Large intestine (tissue), 3 donors: ENCODE measurements around the gene IPO5. TPM values are rescaled to one million over a fixed set of nuclear protein-coding genes. Genes with fewer than 3 reads are reported as not detected.

Experiments used
- DNase-seq, 2 donors: peaks; one replicate each; pipeline versions ENCODE4 v3.0.0 to v3.0.0-alpha.2; 2013
- H3K27ac ChIP-seq: one replicate; pipeline ENCODE4 v1.5.1; 2013; ENCODE audit warnings: low read length
- H3K27me3 ChIP-seq: 2 replicates; pipeline ENCODE4 v1.6.1; 2013; ENCODE audit warnings: low read length; ENCODE audit not compliant: control insufficient read depth, insufficient read depth
- H3K36me3 ChIP-seq: 2 replicates; pipeline ENCODE4 v1.6.1; 2013; ENCODE audit warnings: low read length; ENCODE audit not compliant: control insufficient read depth, insufficient read depth
- H3K4me1 ChIP-seq: one replicate; pipeline ENCODE4 v1.6.1; 2013; ENCODE audit warnings: low read length; ENCODE audit not compliant: control insufficient read depth, insufficient read depth
- H3K4me3 ChIP-seq: one replicate; pipeline ENCODE4 v1.5.1; 2013; ENCODE audit warnings: low read length
- H3K9me3 ChIP-seq: one replicate; pipeline ENCODE4 v1.6.1; 2013; ENCODE audit warnings: mild to moderate bottlenecking, low read depth, low read length, moderate library complexity; ENCODE audit not compliant: control insufficient read depth
- WGBS: methylation state at CpG from one replicate; pipeline ENCODE4 v1.1.5; 2013; ENCODE audit warnings: low lambda C conversion rate; ENCODE audit not compliant: insufficient coverage; 5-methylcytosine and 5-hydroxymethylcytosine counted together
- polyA plus RNA-seq: library from polyadenylated mRNA; unstranded; fragments of 120-200 nt; gene quantifications from one replicate; pipeline ENCODE4 v1.2.1, GENCODE V29; 2013

Gene IPO5
- polyA plus RNA-seq, 1 donor: 108 TPM

DNA sequence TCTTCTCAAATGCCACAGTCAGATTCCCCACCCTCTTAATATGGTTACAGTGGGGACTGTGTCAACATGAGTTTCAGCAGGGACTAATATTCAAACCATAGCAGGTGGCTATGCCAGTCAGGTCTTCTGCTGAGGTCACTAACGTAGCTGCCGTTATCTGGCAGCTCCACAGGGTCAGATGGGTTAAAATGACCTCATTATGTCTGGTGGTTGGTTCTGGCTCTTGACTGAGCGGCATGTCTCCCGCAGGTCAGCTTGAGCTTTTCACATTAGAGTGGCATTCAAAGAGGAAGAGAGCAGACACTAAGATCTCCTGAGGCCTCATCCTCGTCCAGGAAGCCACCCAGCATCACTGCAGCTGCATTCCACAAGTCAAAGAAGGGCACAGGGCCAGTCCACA, 21.4 kb upstream of the IPO5 start:
- no CpG with 5 or more reads among the region's 5 CpGs for WGBS
- no peak for DNase-seq

DNA sequence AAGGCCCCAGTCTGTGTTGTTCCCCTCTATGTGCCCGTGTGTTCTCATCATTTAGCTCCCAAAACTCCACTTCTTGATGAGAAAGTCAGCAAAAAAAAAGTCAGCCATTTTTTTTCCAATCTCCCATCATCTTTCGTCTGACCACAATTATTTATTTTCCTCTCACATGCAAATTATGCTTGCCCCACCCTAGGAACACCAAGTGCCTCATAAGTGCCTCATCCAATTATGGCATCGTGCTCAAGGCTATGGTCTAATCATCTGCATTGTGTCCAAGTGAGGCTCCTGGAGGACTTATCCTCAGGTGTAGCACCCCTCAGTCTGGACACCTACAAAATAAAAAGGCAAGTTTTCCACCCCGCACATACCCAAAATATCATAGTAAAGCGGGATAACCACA, 20.8 kb upstream of the IPO5 start:
- no peak for DNase-seq
- H3K36me3 ChIP-seq: no peaks in the 10 kb centered on the region
- WGBS: 83% methylated on average over 1 of the region's 5 CpGs
- no peaks in the 10 kb centered on the region for H3K27me3 ChIP-seq
- H3K4me3 ChIP-seq: no peak overlapping the region
- no peaks in the 10 kb centered on the region for H3K4me1 ChIP-seq
- no peak overlapping the region for H3K27ac ChIP-seq
- H3K9me3 ChIP-seq: no peaks in the 10 kb centered on the region

More for the DNA sequence above, 21.4 kb upstream of the IPO5 start:
- Histone ChIP-seq H3K36me3 (no peaks in the 10 kb centered on the region), H3K9me3 (no peaks in the 10 kb centered on the region), H3K27me3 (no peaks in the 10 kb centered on the region), H3K27ac (no peak overlapping the region), H3K4me1 (no peaks in the 10 kb centered on the region), H3K4me3 (no peak overlapping the region)

DNA sequence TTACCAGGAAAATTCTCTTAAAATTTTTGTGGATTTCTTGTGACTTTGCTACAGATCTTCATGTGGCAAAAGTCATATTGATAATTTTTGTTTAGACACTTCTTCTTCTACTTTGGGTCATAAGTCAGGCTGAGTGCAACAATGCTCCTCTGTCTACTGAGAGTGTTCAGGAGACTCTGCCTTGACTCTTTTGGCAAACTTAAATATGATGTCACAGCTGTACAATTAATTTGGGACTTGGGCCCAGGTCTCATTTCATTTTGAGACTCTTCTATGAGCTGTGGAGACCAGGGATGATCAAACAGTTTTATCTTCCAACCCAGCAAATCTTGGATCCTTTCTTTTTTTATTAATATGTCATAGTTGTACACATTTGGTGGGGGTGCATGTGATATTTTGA, 19.7 kb upstream of the IPO5 start:
- H3K27ac ChIP-seq: no peak overlapping the region
- DNase-seq: no peak
- H3K4me3 ChIP-seq: no peak overlapping the region
- no peaks in the 10 kb centered on the region for H3K27me3 ChIP-seq
- no peaks in the 10 kb centered on the region for H3K36me3 ChIP-seq
- H3K4me1 ChIP-seq: no peaks in the 10 kb centered on the region
- no peaks in the 10 kb centered on the region for H3K9me3 ChIP-seq

DNA sequence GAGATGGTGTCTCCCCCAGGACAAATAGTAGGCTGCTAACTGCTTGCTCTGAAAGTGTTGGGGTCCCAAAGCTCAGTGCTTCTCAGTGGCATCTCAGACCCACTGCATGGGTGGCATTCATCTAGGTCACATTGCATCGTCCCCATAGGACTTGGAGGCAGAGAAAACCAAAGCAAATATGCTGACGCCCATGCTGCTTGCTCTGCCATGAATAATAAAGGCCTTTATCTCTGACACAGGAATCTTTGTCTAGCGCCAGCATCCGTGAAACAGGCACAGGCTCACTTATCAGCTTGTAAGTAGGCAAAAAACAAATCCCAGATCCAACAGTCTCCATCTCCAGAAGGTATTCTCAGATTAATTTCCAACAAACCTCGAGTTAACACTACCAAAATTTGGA, 18.9 kb upstream of the IPO5 start:
- no peaks in the 10 kb centered on the region for H3K9me3 ChIP-seq
- no CpG with 5 or more reads among the region's 5 CpGs for WGBS
- H3K36me3 ChIP-seq: no peaks in the 10 kb centered on the region
- DNase-seq: no peak
- H3K27me3 ChIP-seq: no peaks in the 10 kb centered on the region
- H3K4me1 ChIP-seq: no peaks in the 10 kb centered on the region
- no peak overlapping the region for H3K27ac ChIP-seq
- no peak overlapping the region for H3K4me3 ChIP-seq

DNA sequence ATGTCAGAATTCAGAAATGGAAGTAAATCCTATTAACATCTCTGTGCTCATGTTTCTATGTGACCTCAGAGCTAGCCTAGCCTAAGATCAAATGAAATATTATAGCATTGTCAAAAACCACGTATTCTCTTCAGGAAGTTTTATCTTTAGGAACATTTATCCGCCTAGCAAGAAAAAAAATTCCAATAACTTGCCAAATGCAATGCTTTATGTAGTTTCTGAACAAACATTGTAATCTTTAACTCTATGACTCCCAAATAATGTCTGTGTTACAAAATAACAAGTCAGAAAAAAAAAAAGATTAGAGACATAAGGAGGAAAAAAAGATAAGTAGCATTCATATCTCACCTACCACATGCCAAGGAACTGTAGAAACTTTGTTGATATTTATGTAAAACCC, 18.4 kb upstream of the IPO5 start:
- no peak overlapping the region for H3K4me3 ChIP-seq
- no peaks in the 10 kb centered on the region for H3K27me3 ChIP-seq
- no peaks in the 10 kb centered on the region for H3K9me3 ChIP-seq
- H3K27ac ChIP-seq: no peak overlapping the region
- WGBS: 29% methylated on average over 1 of the region's 2 CpGs
- no peaks in the 10 kb centered on the region for H3K36me3 ChIP-seq
- no peaks in the 10 kb centered on the region for H3K4me1 ChIP-seq
- no peak for DNase-seq

DNA sequence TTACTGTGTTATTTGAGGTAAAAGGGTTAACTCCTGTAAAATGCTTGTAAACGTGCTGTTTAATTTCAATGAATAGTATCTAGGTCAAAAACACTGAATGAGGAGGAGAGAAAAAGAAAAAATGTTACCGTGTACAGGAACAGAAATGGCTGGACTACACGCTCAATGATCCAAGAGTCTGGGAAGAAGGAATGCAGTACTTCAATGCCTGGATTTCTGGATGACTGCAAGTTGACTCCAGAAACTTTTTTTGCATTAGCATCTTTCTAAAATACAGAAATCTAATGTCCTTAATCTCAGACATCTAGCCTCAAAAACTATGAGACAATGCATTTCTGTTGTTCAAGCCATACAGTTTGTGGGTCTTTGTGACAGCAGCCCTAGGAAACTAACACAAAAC, 17.4 kb upstream of the IPO5 start:
- H3K4me3 ChIP-seq: no peak overlapping the region
- no peak for DNase-seq
- 90% methylated on average over 2 of the region's 3 CpGs for WGBS
- no peaks in the 10 kb centered on the region for H3K36me3 ChIP-seq
- H3K27me3 ChIP-seq: no peaks in the 10 kb centered on the region
- no peaks in the 10 kb centered on the region for H3K4me1 ChIP-seq
- no peaks in the 10 kb centered on the region for H3K9me3 ChIP-seq
- no peak overlapping the region for H3K27ac ChIP-seq

DNA sequence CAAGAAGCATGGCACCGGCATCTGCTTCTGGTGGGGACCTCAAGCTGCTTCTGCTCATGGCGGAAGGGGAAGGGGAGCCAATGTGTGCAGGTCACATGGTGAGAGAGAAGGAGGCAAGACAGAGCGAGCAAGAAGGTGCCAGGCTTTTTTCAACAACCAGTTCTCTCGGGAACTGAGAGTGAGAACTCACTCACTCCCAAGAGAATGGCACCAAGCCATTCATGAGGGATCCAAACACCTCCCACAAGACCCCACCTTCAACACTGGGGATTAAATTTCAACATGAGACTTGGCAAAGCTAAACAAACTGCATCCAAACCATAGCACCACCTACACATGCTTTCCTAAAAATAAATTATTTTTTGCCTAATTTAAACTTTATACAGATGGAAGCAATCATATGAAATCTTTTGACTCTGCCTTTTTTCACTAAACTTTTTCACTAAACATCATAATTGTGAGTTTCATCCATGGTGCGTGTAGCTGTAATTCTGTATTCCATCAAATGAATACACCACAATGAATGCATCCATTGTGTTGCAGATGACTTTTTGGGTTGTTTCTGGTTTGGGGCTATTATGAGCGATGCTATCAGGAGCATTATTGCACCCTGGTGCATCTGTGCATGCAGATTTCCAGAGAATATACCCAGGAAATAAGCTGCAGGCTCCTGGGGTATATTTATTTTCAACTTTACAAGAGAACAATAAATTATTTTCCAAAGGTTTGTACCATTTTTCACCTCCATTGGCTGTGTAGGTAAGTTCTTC, 14.6 kb upstream of the IPO5 start:
- no peak for DNase-seq
- Histone ChIP-seq H3K4me3 (no peak overlapping the region), H3K27ac (no peak overlapping the region), H3K36me3 (no peaks in the 10 kb centered on the region), H3K4me1 (no peaks in the 10 kb centered on the region), H3K27me3 (no peaks in the 10 kb centered on the region), H3K9me3 (no peaks in the 10 kb centered on the region)
- WGBS: no CpG with 5 or more reads among the region's 6 CpGs

DNA sequence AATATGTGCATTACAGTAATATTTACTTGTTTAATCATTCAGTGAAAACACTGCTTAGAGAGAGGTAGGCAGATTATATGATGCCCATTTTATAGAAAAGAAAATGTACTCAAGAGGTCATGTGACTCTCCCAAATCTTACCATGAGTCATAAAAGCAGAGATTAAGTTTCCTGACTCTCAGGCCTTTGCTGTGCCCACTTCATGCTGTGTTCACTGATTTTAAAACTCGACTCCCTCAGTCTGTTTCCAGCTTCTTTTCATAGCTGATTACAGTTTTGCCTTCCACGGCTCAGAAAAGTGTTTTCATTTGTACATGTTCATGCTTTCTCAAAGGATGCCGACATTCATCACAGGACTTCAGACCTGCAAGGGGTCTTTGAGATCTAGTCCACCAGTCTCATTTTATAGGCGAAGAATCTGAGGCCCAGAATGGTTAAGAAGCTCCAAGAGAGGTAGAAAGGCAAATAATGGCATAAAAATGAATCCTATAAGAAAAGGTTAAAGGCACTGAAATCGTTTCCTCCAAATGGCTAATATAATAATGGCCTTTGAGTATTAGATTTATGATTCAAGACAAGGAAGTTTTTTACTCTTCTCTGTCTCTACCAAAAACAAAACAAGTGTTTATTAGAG, 9.0 kb upstream of the IPO5 start:
- no peaks in the 10 kb centered on the region for H3K9me3 ChIP-seq
- no peak overlapping the region for H3K4me3 ChIP-seq
- H3K27me3 ChIP-seq: no peaks in the 10 kb centered on the region
- no peak for DNase-seq
- WGBS: 96% methylated on average over 2 of the region's 5 CpGs
- no peak overlapping the region for H3K27ac ChIP-seq
- H3K36me3 ChIP-seq: no peaks in the 10 kb centered on the region
- H3K4me1 ChIP-seq: no peaks in the 10 kb centered on the region

DNA sequence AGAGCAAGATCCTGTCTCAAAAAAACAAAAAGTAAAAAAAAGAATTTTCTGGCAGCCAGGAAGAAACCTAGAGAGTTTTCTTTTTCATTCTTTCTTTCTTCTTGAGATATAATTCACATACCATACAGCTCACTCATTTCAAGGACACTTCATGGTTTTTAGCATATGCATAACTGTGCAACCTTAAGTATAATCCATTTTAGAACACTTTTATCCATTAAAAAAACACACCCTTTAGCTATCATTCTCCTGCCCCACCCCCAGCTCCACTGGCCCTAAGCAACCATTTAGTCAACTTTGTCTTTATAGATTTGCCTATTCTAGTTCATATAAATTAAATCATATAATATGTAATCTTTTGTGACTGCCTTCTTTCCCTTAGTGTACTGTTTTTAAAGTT, 8.1 kb upstream of the IPO5 start:
- H3K4me3 ChIP-seq: no peak overlapping the region
- no peaks in the 10 kb centered on the region for H3K4me1 ChIP-seq

DNA sequence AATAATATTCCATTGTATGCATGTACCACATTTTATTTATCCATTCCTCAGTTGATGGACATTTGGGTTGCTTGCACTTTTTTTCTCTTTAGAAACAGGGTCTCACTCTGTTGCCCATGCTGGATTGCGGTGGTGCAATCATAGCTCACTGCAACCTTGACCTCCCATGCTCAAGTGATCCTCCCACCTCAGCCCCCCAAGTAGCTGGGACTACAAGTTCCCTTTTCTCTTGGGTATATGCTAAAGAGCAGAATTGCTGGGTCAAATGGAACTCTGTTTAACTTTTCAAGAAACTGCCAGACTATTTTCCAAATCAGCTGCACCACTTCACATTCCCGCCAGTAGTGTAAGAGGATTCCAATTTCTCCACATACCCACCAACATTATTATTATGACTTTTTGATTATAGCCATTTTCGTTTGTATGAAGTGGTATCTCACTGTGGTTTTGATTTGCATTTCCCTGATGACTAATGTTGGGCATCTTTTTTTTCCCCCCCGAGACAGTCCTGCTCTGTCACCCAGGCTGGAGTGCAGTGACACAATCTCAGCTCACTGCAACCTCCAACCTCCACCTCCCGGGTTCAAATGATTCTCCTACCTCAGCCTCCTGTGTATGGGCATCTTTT, 7.6 kb upstream of the IPO5 start:
- H3K27me3 ChIP-seq: no peaks in the 10 kb centered on the region
- H3K4me3 ChIP-seq: no peak overlapping the region
- H3K36me3 ChIP-seq: no peaks in the 10 kb centered on the region
- WGBS: 83% methylated on average over 1 of the region's 5 CpGs
- H3K9me3 ChIP-seq: no peaks in the 10 kb centered on the region
- DNase-seq: no peak
- H3K27ac ChIP-seq: no peak overlapping the region
- no peaks in the 10 kb centered on the region for H3K4me1 ChIP-seq

More for the DNA sequence above, 8.1 kb upstream of the IPO5 start:
- no peak overlapping the region for H3K27ac ChIP-seq
- no peak for DNase-seq
- no peaks in the 10 kb centered on the region for H3K9me3 ChIP-seq
- no peaks in the 10 kb centered on the region for H3K36me3 ChIP-seq
- H3K27me3 ChIP-seq: no peaks in the 10 kb centered on the region
